CD8-positive, alpha-beta memory T cell (primary cell): Measurements from ENCODE around the gene AARS2. TPM values are rescaled to one million over a fixed set of nuclear protein-coding genes. Genes with fewer than 3 reads are reported as not detected.
A peak's percentile ranks its signal among the peaks of the same experiment; 100 is the strongest.

ENCODE experiments used
- CTCF ChIA-PET: fragments of 350-600 bp; sonication (Branson Sonifier 250); formaldehyde crosslinking; loops from one replicate; lab custom pipeline; 2021; ENCODE audit warnings: antibody characterized with exemption; lab: Charles Lee
- POLR2A ChIA-PET: fragments of 350-600 bp; sonication (Branson Sonifier 250); formaldehyde crosslinking; loops from one replicate; lab custom pipeline; 2021; ENCODE audit warnings: antibody characterized with exemption; lab: Charles Lee
- DNase-seq, 5 donors: peaks; one replicate each; pipeline versions ENCODE4 v3.0.0 to v3.0.0-alpha.2; 2020 to 2022; ENCODE audit warnings: mixed read lengths in 1 of 5
- H3K27ac ChIP-seq: one replicate; pipeline ENCODE4 v1.7.0; 2013; ENCODE audit warnings: low read depth, mild to moderate bottlenecking, low read length, moderate library complexity
- H3K27me3 ChIP-seq: 2 replicates; pipeline ENCODE4 v1.7.0; 2013; ENCODE audit warnings: low read length, mild to moderate bottlenecking; ENCODE audit not compliant: insufficient read depth, poor library complexity, severe bottlenecking
- H3K36me3 ChIP-seq: 2 replicates; pipeline ENCODE4 v1.7.0; 2013; ENCODE audit warnings: mild to moderate bottlenecking, low read length, moderate library complexity; ENCODE audit not compliant: insufficient read depth
- H3K4me1 ChIP-seq: 2 replicates; pipeline ENCODE4 v1.7.0; 2013; ENCODE audit warnings: mild to moderate bottlenecking, low read length, moderate library complexity; ENCODE audit not compliant: insufficient read depth
- H3K4me3 ChIP-seq: 2 replicates; pipeline ENCODE4 v1.7.0; 2013; ENCODE audit warnings: mild to moderate bottlenecking, low read length
- H3K9me3 ChIP-seq: 2 replicates; pipeline ENCODE4 v1.7.0; 2013; ENCODE audit warnings: mild to moderate bottlenecking, low read length
- H3K27ac Mint-ChIP-seq, 8 donors: one replicate each; pipeline ENCODE4 v1.8.0; 2020 to 2021; ENCODE audit warnings: mixed read lengths in 8 of 8, mild to moderate bottlenecking in 6 of 8, inconsistent platforms in 3 of 8, moderate library complexity in 3 of 8
- H3K27me3 Mint-ChIP-seq, 2 donors: one replicate each; pipeline ENCODE4 v1.8.0; 2020 to 2021; ENCODE audit warnings: mixed read lengths in 2 of 2, mild to moderate bottlenecking in 1 of 2, moderate library complexity in 1 of 2
- H3K36me3 Mint-ChIP-seq, 3 donors: one replicate each; pipeline ENCODE4 v1.8.0; 2020 to 2021; ENCODE audit warnings: mixed read lengths in 3 of 3, inconsistent platforms in 1 of 3, mild to moderate bottlenecking in 1 of 3
- H3K4me1 Mint-ChIP-seq, 3 donors: one replicate each; pipeline ENCODE4 v1.8.0; 2020 to 2021; ENCODE audit warnings: mixed read lengths in 3 of 3, inconsistent platforms in 1 of 3, mild to moderate bottlenecking in 1 of 3
- H3K4me3 Mint-ChIP-seq, 7 donors: one replicate each; pipeline ENCODE4 v1.8.0; 2020 to 2021; ENCODE audit warnings: mixed read lengths in 7 of 7, mild to moderate bottlenecking in 6 of 7, moderate library complexity in 4 of 7, inconsistent platforms in 2 of 7
- H3K9me3 Mint-ChIP-seq, 5 donors: one replicate each; pipeline ENCODE4 v1.8.0; 2020 to 2022; ENCODE audit warnings: mixed read lengths in 5 of 5, mild to moderate bottlenecking in 3 of 5, moderate library complexity in 2 of 5, inconsistent platforms in 1 of 5
- polyA plus RNA-seq: library from polyadenylated mRNA; unstranded; fragments of 300-500 nt; fragmentation: Illumina TruSeq; gene quantifications from one replicate; pipeline ENCODE4 v1.2.3, GENCODE V29; 2021
- total RNA-seq, 2 experiments: library from RNA; stranded (reverse); gene quantifications; one replicate each; pipeline ENCODE4 v1.2.3, GENCODE V29; 2021

Gene AARS2
- total and polyA plus RNA-seq, 3 experiments from 2014 or later, result 10.4 to 27.7 (median 25.8) TPM

- H3K4me3 ChIP-seq, result no peak overlapping the region
- H3K36me3 ChIP-seq, result peaks cover 64% of the 10 kb centered on the region
- H3K27me3 ChIP-seq, result no peaks in the 10 kb centered on the region
- ChIA-PET CTCF (interaction anchor here (1.0 to 5.0 kb wide), 6 partner anchors 8 to 20 kb away, joined by 4 to 74 read pairs (median 4); partner anchors contain the start of genes HSP90AB1 and NFKBIE), POLR2A (interaction anchor here (2.6 to 3.1 kb wide), 2 partner anchors 7 to 11 kb away, joined by 10 to 77 read pairs; partner anchors contain the start of genes HSP90AB1 and NFKBIE)
- peak overlapping the region in 7 of 8 donors; percentile 58 to 98 (median 81) for H3K27ac Mint-ChIP-seq
- peaks cover 0 to 3% of the 10 kb centered on the region in 2 donors for H3K27me3 Mint-ChIP-seq
- no peak for DNase-seq
- no peaks in the 10 kb centered on the region for H3K9me3 ChIP-seq
- H3K4me3 Mint-ChIP-seq, result peak overlapping the region; percentile 15 to 83 (median 55)
- H3K4me1 Mint-ChIP-seq, result peaks cover 61 to 84% (median 73%) of the 10 kb centered on the region in 3 donors
- H3K27ac ChIP-seq, result no peak overlapping the region
- H3K36me3 Mint-ChIP-seq, result peaks cover 20 to 82% (median 31%) of the 10 kb centered on the region in 3 donors
- H3K4me1 ChIP-seq, result peaks cover 21% of the 10 kb centered on the region
- peaks cover 0 to 1% (median 0%) of the 10 kb centered on the region in 5 donors for H3K9me3 Mint-ChIP-seq
Observed at GRCh38 chr6:44254191-44255104, 58.7 kb downstream of the AARS2 start.

GRCh38 chr6:44253307-44254101, 59.6 kb downstream of the AARS2 start:
- Histone ChIP-seq H3K4me1 (peaks cover 31% of the 10 kb centered on the region), H3K27ac (no peak overlapping the region), H3K9me3 (no peaks in the 10 kb centered on the region), H3K36me3 (peaks cover 74% of the 10 kb centered on the region), H3K27me3 (no peaks in the 10 kb centered on the region), H3K4me3 (no peak overlapping the region)
- Mint-ChIP-seq H3K27me3 (peaks cover 0 to 3% of the 10 kb centered on the region in 2 donors), H3K27ac (peak overlapping the region in 7 of 8 donors; percentile 8 to 98 (median 75)), H3K36me3 (peaks cover 22 to 82% (median 33%) of the 10 kb centered on the region in 3 donors), H3K4me1 (peaks cover 67 to 88% (median 80%) of the 10 kb centered on the region in 3 donors), H3K9me3 (peaks cover 0 to 1% (median 0%) of the 10 kb centered on the region in 5 donors), H3K4me3 (peak overlapping the region in 2 of 7 donors; percentile 2 to 62)
- POLR2A ChIA-PET, result no interaction called here
- CTCF ChIA-PET, result interaction anchor here (1.0 to 5.0 kb wide), 4 partner anchors 9 to 16 kb away, joined by 3 to 53 read pairs (median 4); partner anchors contain the start of gene NFKBIE
- DNase-seq, result peak; percentile 45 to 70 (median 49)

GRCh38 chr6:44251576-44252524, 61.3 kb downstream of the AARS2 start:
- CTCF ChIA-PET, result interaction anchor here (0.9 to 1.7 kb wide), 3 partner anchors 12 to 16 kb away, joined by 3 to 7 read pairs (median 3); no protein-coding TSS in a partner anchor
- H3K4me1 ChIP-seq, result peaks cover 29% of the 10 kb centered on the region
- H3K4me3 Mint-ChIP-seq, result peak overlapping the region in 2 of 7 donors; percentile 48 to 97

GRCh38 chr6:44250718-44251123, 62.4 kb downstream of the AARS2 start:
- peak overlapping the region in 1 of 7 donors; percentile 97 for H3K4me3 Mint-ChIP-seq
- CTCF ChIA-PET, result interaction anchor here (1.7 kb wide), 1 partner anchor 13 kb away, joined by 7 read pairs; no protein-coding TSS in a partner anchor
- POLR2A ChIA-PET, result no interaction called here
- Histone ChIP-seq H3K4me3 (no peak overlapping the region), H3K27ac (no peak overlapping the region), H3K36me3 (peaks cover 72% of the 10 kb centered on the region), H3K27me3 (no peaks in the 10 kb centered on the region), H3K4me1 (peaks cover 22% of the 10 kb centered on the region), H3K9me3 (no peaks in the 10 kb centered on the region)
- H3K4me1 Mint-ChIP-seq, result peaks cover 58 to 79% (median 76%) of the 10 kb centered on the region in 3 donors
- H3K27ac Mint-ChIP-seq, result peak overlapping the region in 2 of 8 donors; percentile 13 to 98
- peaks cover 0 to 9% of the 10 kb centered on the region in 2 donors for H3K27me3 Mint-ChIP-seq
- peaks cover 22 to 90% (median 34%) of the 10 kb centered on the region in 3 donors for H3K36me3 Mint-ChIP-seq
- no peak for DNase-seq
- peaks cover 0 to 2% (median 0%) of the 10 kb centered on the region in 5 donors for H3K9me3 Mint-ChIP-seq

More at GRCh38 chr6:44251576-44252524, 61.3 kb downstream of the AARS2 start:
- Mint-ChIP-seq H3K9me3 (peaks cover 0 to 2% (median 0%) of the 10 kb centered on the region in 5 donors), H3K27me3 (peaks cover 0 to 8% of the 10 kb centered on the region in 2 donors), H3K27ac (peak overlapping the region in 5 of 8 donors; percentile 43 to 98 (median 56)), H3K36me3 (peaks cover 22 to 90% (median 34%) of the 10 kb centered on the region in 3 donors), H3K4me1 (peaks cover 66 to 85% (median 81%) of the 10 kb centered on the region in 3 donors)
- H3K4me3 ChIP-seq, result no peak overlapping the region
- no peaks in the 10 kb centered on the region for H3K27me3 ChIP-seq
- peaks cover 74% of the 10 kb centered on the region for H3K36me3 ChIP-seq
- H3K27ac ChIP-seq, result no peak overlapping the region
- no peaks in the 10 kb centered on the region for H3K9me3 ChIP-seq
- POLR2A ChIA-PET, result no interaction called here
- no peak for DNase-seq

GRCh38 chr6:44250067-44250717, 63.0 kb downstream of the AARS2 start:
- peaks cover 58 to 79% (median 76%) of the 10 kb centered on the region in 3 donors for H3K4me1 Mint-ChIP-seq
- Histone ChIP-seq H3K27ac (no peak overlapping the region), H3K4me1 (peaks cover 23% of the 10 kb centered on the region), H3K9me3 (no peaks in the 10 kb centered on the region), H3K36me3 (peaks cover 67% of the 10 kb centered on the region), H3K27me3 (no peaks in the 10 kb centered on the region), H3K4me3 (no peak overlapping the region)
- no peak for DNase-seq
- peaks cover 22 to 85% (median 34%) of the 10 kb centered on the region in 3 donors for H3K36me3 Mint-ChIP-seq
- peak overlapping the region in 4 of 7 donors; percentile 19 to 99 (median 60) for H3K4me3 Mint-ChIP-seq
- POLR2A ChIA-PET, result no interaction called here
- H3K27ac Mint-ChIP-seq, result peak overlapping the region; percentile 2 to 98 (median 70)
- peaks cover 0 to 9% of the 10 kb centered on the region in 2 donors for H3K27me3 Mint-ChIP-seq
- CTCF ChIA-PET, result no interaction called here
- H3K9me3 Mint-ChIP-seq, result peaks cover 0 to 2% (median 0%) of the 10 kb centered on the region in 5 donors
